Measurements from ENCODE around the gene SLC6A3.
A peak's percentile ranks its signal among the peaks of the same experiment; 100 is the strongest.

The SLC6A3 gene

DNA sequence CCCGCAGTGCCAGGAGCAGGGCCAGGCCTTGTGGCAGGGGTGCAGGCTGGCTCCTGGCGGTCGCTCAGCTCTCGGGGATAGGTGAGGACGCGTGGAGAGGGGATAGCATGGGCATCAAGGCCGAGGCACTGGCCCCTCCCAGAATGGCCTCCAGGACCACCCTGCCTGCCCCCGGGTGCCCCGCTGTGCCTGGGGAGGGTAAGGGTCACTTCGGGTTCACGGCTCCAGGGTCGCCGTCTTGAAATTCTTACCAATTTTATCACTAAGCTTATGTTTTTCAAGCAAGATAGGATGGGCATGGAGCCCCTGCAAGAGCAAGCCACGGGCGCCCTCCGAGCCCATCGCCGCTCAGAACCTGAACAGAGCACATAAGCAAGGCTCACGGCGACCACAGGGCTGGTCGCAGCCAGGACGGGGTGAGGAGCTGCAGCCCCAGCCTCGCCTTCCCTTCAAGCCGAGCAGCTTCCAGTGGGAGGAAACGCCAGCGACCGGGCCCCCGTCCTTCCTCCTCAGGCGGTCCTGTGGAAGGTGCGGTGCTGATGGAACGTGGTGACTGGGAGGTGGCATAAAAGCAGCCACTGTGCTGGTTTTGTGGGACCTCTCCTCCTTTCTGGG lies 86.1 kb downstream of the SLC6A3 start:
- DNase-seq (ENCODE audit: low read depth), result no peak
- H3K4me3 ChIP-seq (ENCODE audit: low read depth, low read length), result no peak overlapping the region
- TF ChIP-seq, protein P1, sequence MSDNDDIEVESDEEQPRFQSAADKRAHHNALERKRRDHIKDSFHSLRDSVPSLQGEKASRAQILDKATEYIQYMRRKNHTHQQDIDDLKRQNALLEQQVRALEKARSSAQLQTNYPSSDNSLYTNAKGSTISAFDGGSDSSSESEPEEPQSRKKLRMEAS (IDR thresholded peaks at IDR 0.05; ENCODE audit: low read depth, low read length), result no peak

DNA sequence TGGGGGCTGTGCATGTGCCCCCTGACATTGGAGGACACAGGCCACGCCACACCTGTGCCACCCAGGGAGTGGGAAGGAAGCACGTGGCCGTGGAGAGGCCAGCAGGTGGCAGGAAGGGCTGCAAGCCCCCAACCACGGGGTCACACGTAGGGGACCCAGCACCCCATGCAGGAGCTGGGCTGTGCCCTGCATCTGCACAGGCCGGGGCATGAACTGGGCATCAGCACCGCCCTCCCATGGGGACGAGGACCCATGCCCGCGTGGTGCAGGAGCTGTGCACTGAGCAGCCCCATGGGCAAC lies 86.6 kb downstream of the SLC6A3 start:
- no peak for DNase-seq (ENCODE audit: low read depth)
- TF ChIP-seq MYC (IDR thresholded peaks at IDR 0.05; ENCODE audit: low read depth, low read length), result no peak
- TF ChIP-seq, protein P1 (IDR thresholded peaks at IDR 0.05; ENCODE audit: low read depth, low read length), result peak; percentile 13; the same call in 1 of the 2 replicates
- H3K4me3 ChIP-seq (ENCODE audit: low read depth, low read length), result no peak overlapping the region

DNA sequence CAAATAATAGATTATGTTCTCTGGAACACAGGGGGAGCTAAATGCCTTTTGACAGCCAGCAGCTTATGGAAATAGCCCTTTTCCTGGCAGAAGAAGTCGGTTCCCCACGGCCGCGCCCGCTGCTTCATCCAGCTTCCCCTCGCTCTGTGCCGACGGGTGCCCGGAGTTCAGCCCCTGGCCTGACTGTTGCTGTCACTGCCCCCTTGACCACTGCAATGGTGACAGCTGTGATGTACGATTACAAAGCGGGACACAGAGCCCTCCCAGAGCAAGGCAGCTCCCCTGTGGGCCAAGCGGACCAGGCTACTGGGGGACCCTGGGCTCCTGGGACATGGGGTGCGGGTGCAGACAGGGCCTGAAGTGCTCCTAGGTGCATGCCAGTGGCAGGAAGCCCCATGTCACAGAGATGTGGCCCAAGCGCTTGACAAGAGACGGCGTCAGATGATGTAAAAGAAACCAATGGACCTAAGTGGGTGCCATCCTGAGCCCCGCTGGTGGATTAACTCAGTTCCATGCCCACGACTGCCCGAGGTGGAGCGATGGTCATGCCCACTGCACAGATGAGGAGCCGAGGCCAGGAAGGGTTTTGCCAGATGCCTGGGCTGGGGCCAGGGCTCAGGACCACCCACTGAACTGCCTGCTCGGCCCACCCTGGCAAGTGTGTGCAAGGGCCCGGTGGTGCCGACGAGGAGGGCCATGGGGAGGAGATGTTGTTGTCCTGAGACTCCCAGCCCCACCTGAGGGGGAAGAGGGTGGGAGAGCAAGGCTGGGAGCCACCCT lies 87.1 kb downstream of the SLC6A3 start:
- TF ChIP-seq MYC (IDR thresholded peaks at IDR 0.05; ENCODE audit: low read depth, low read length) (no peak), POLR2A (IDR thresholded peaks at IDR 0.05; ENCODE audit: extremely low read depth, insufficient read length) (no peak)
- TF ChIP-seq, protein P1 (IDR thresholded peaks at IDR 0.05; ENCODE audit: low read depth, low read length), result no peak
- TF ChIP-seq, protein P2, sequence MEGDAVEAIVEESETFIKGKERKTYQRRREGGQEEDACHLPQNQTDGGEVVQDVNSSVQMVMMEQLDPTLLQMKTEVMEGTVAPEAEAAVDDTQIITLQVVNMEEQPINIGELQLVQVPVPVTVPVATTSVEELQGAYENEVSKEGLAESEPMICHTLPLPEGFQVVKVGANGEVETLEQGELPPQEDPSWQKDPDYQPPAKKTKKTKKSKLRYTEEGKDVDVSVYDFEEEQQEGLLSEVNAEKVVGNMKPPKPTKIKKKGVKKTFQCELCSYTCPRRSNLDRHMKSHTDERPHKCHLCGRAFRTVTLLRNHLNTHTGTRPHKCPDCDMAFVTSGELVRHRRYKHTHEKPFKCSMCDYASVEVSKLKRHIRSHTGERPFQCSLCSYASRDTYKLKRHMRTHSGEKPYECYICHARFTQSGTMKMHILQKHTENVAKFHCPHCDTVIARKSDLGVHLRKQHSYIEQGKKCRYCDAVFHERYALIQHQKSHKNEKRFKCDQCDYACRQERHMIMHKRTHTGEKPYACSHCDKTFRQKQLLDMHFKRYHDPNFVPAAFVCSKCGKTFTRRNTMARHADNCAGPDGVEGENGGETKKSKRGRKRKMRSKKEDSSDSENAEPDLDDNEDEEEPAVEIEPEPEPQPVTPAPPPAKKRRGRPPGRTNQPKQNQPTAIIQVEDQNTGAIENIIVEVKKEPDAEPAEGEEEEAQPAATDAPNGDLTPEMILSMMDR (IDR thresholded peaks at IDR 0.05; ENCODE audit: low read depth, low read length), result no peak
- no peak overlapping the region for H3K4me3 ChIP-seq (ENCODE audit: low read depth, low read length)
- DNase-seq (ENCODE audit: low read depth), result no peak

DNA sequence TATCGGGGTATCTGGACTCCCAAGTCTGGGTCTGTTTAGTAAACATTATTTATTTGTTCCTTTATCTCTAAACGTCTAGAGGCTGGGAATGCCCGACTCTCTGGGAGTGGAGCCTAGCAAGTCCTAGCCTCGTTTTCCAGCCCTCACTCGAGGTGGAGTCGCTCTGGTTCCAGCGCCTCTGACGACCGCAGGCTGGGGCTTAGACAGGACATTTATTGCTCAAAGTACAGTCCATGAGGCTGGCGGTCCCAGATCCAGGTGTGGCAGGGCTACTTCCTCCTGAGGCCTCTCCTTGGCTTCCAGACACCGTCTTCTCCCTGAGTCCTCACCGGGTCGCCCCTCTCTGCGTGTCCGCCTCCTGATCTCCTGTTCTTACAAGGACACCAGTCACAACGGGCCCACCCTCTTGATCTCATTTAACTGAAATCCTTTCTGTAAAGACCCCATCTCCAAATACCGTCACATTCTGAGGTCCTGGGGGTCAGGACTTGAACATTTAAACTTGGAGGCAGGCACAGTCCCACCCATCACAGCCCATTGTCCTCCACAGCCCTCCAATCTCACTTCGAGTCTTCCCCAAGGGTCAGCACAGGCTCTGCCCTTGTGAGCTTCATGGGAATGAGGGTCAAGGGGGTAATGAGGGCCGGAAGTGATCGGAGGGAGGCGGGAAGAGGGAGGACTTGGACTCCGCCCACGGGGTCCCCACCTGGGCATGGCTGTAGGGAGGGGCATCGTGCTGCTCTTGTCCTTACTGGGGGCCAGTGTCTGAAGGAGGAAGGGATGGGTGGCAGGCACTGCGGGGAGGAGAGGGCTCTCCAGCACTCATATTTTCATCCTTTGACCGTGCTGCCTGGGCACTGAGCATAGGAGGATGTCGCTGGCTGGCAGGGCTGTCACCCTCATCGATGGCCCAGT lies 88.1 kb downstream of the SLC6A3 start:
- DNase-seq (ENCODE audit: low read depth), result no peak
- TF ChIP-seq MYC (IDR thresholded peaks at IDR 0.05; ENCODE audit: low read depth, low read length) (no peak), POLR2A (IDR thresholded peaks at IDR 0.05; ENCODE audit: extremely low read depth, insufficient read length) (no peak)
- TF ChIP-seq, protein P2 (IDR thresholded peaks at IDR 0.05; ENCODE audit: low read depth, low read length), result no peak
- TF ChIP-seq, protein P1 (IDR thresholded peaks at IDR 0.05; ENCODE audit: low read depth, low read length), result no peak
- H3K4me3 ChIP-seq (ENCODE audit: low read depth, low read length), result no peak overlapping the region

DNA sequence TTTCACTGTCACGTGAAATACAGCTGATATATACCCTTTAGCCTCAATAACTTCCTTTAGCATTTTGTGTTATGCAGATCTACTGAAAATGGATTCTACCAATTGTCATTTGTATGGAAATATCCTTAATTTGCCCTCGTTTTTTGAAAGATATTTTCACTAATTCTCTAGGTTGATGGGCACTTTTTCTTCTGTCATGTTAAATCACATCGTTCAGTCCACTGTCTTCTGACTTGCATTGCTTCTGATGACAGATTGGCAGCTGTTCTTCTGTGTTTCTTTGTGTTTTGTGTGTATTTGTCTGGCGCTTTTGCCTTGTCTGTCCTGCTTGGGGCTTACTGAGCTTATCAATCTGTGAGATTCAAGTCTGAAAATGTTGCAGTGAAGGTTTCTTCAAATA lies 90.7 kb downstream of the SLC6A3 start:
- H3K4me3 ChIP-seq (ENCODE audit: low read depth, low read length), result no peak overlapping the region
- TF ChIP-seq MYC (IDR thresholded peaks at IDR 0.05; ENCODE audit: low read depth, low read length) (no peak), POLR2A (IDR thresholded peaks at IDR 0.05; ENCODE audit: extremely low read depth, insufficient read length) (no peak)
- TF ChIP-seq, protein P1 (IDR thresholded peaks at IDR 0.05; ENCODE audit: low read depth, low read length), result no peak
- TF ChIP-seq, protein P2 (IDR thresholded peaks at IDR 0.05; ENCODE audit: low read depth, low read length), result no peak
- DNase-seq (ENCODE audit: low read depth), result no peak

DNA sequence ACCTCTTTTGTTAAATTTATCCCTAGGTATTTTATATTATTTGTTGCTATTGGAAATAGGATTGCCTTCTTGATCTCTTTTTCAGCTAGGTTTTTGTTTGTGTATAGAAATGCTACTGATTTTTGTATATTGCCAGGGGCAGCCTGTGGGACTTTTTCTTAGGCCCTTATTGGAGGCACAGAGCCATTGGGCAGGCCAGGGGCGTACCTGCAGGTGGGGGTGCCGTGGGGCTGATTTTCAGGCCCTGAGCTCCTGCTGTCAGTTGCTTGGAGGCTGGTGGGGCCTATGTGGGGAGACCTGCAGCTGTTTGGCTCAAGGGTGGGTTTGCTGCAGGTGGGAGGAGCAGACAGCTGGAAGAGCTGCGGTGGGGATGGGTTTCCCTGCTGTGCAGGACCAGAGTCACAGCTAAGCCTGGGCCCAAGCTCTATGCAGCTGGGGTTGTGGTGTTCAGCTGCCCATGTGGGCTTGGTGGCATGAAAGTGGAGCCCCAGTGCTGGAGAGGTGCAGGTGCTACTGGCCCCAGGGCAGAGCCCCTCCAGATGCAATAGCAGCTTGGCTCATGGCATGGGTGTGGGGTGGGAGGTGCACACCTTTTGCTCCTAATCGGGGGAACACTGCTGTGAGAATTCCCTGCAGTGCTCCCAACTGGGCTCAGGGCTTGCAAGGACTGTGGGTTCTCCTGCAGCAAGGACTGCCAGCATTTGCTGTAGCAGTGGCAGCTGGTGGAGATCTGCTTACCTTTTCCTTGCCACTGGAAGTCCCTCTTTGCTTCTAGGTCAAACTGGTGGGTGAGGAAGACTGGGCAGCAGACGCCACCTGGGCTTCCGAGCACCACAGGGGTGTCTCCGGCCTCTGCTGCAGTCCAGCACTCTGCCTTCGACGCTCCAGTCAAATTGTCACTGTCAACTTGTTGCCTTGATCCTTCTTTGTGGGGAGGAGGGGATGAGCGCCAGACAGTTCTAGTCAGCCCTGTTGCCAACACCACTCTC lies 92.7 kb downstream of the SLC6A3 start:
- H3K4me3 ChIP-seq (ENCODE audit: low read depth, low read length), result no peak overlapping the region
- no peak for DNase-seq (ENCODE audit: low read depth)
- TF ChIP-seq, protein P1 (IDR thresholded peaks at IDR 0.05; ENCODE audit: low read depth, low read length), result no peak
